HG02981 (cell line): ENCODE measurements around the gene ME3.

Experiments
- ATAC-seq: cut with Tn5 transposase; IDR thresholded peaks from one replicate; pipeline ENCODE4 v1.9.1; 2021; ENCODE audit warnings: mild to moderate bottlenecking, moderate library complexity; ENCODE audit not compliant: unreplicated experiment

ME3 gene

GRCh38 chr11:86497310-86497709 is 175.1 kb downstream of the ME3 start:
- ATAC-seq = no peak

- no peak for ATAC-seq
These were observed 177.1 kb downstream of the ME3 start for GRCh38 chr11:86495351-86495750.

- ATAC-seq = no peak
These were observed 179.9 kb downstream of the ME3 start for GRCh38 chr11:86492370-86493010.

GRCh38 chr11:86491027-86491426 is 181.4 kb downstream of the ME3 start:
- no peak for ATAC-seq

- no peak for ATAC-seq
These were observed 181.8 kb downstream of the ME3 start for GRCh38 chr11:86490582-86490981.

- ATAC-seq = no peak
These were observed 183.0 kb downstream of the ME3 start for GRCh38 chr11:86489442-86489841.

- no peak for ATAC-seq
These were observed 183.9 kb downstream of the ME3 start for GRCh38 chr11:86488553-86488952.

GRCh38 chr11:86487671-86488070 is 184.7 kb downstream of the ME3 start:
- ATAC-seq = no peak

GRCh38 chr11:86486261-86487030 is 186.0 kb downstream of the ME3 start:
- ATAC-seq = no peak

GRCh38 chr11:86484795-86485166 is 187.6 kb downstream of the ME3 start:
- no peak for ATAC-seq

GRCh38 chr11:86483940-86484794 is 188.2 kb downstream of the ME3 start:
- ATAC-seq = no peak

GRCh38 chr11:86483610-86483939 is 188.8 kb downstream of the ME3 start:
- no peak for ATAC-seq

- ATAC-seq = no peak
These were observed 189.7 kb downstream of the ME3 start for GRCh38 chr11:86482692-86483091.

- ATAC-seq = no peak
These were observed 191.0 kb downstream of the ME3 start for GRCh38 chr11:86481399-86481798.

GRCh38 chr11:86478348-86478747 is 194.1 kb downstream of the ME3 start:
- ATAC-seq = no peak

- ATAC-seq = no peak
These were observed 194.8 kb downstream of the ME3 start for GRCh38 chr11:86477495-86478155.

- ATAC-seq = no peak
These were observed 196.1 kb downstream of the ME3 start for GRCh38 chr11:86476109-86476861.

GRCh38 chr11:86475027-86475426 is 197.4 kb downstream of the ME3 start:
- ATAC-seq = no peak

GRCh38 chr11:86473991-86474833 is 198.2 kb downstream of the ME3 start:
- ATAC-seq = no peak
